HG02970 (cell line): ENCODE results near the gene IGLL5.

Experiments used
- ATAC-seq: cut with Tn5 transposase; IDR thresholded peaks from one replicate; pipeline ENCODE4 v1.9.1; 2021; ENCODE audit warnings: mild to moderate bottlenecking, moderate library complexity, moderate number of reproducible peaks; ENCODE audit not compliant: unreplicated experiment, low FRiP score

IGLL5 gene

GRCh38 chr22:22887621-22888503, at the start of gene IGLL5:
Gene IGLL5 (plus strand): TSS chr22:22887816. CDS start chr22:22888054, 238 bp downstream.
- no peak for ATAC-seq

DNA sequence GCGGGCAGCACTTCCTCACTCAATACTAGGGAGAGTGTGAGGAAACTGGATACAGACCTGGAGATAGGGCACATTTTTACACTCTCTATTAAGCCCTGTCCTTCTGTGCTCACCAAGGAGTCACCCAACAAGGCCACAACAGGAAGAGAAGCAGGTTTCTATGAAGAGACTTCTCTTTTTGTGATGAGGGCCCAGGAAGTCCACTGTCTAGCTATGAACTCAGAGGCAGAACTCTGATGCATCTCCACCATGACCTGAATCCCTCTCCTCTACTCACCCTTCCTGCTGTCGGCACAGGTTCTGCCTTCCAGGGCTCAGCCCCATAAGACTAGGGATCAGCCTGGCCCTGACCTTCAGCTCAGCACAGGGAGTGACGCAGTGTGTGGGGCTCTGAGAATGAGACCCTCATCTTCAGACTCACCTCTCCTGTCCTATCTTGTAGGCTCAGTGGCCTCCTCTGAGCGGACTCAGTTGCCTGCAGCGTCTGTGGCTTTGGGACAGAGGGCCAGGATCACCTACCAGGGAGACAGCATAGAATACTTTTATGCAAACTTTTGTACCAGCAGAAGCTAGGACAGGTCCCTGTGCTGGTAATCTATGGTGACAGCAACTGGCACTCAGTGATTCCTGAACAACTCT, 49.3 kb upstream of the IGLL5 start:
- ATAC-seq = no peak

- ATAC-seq = no peak
These were observed 47.9 kb upstream of the IGLL5 start for GRCh38 chr22:22839570-22840314.

GRCh38 chr22:22840780-22841179, 46.8 kb upstream of the IGLL5 start:
- ATAC-seq = no peak

DNA sequence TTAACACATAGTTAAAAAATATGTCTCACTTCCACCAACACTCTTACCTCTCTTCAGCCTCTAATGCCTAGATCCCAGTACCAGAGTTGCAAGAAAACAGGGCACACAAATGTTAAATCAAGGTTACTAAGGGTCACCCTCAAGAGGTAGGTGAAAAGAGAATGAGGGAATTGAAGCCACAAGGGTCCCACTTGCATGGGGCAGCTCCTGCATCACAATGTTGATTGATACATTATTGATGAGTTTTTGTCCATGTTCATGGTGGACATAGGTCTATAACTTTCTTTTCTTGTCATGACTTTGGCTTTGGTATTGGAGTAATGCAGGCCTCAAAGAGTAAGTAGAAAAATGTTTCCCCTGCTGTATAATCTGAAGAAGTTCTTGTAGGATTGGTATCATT, 46.0 kb upstream of the IGLL5 start:
- ATAC-seq = no peak

GRCh38 chr22:22842085-22842484, 45.5 kb upstream of the IGLL5 start:
- no peak for ATAC-seq

- ATAC-seq = no peak
These were observed 43.8 kb upstream of the IGLL5 start for GRCh38 chr22:22843848-22844247.

GRCh38 chr22:22847241-22847640, 40.4 kb upstream of the IGLL5 start:
- no peak for ATAC-seq

GRCh38 chr22:22848364-22848866, 39.2 kb upstream of the IGLL5 start:
- ATAC-seq = no peak

DNA sequence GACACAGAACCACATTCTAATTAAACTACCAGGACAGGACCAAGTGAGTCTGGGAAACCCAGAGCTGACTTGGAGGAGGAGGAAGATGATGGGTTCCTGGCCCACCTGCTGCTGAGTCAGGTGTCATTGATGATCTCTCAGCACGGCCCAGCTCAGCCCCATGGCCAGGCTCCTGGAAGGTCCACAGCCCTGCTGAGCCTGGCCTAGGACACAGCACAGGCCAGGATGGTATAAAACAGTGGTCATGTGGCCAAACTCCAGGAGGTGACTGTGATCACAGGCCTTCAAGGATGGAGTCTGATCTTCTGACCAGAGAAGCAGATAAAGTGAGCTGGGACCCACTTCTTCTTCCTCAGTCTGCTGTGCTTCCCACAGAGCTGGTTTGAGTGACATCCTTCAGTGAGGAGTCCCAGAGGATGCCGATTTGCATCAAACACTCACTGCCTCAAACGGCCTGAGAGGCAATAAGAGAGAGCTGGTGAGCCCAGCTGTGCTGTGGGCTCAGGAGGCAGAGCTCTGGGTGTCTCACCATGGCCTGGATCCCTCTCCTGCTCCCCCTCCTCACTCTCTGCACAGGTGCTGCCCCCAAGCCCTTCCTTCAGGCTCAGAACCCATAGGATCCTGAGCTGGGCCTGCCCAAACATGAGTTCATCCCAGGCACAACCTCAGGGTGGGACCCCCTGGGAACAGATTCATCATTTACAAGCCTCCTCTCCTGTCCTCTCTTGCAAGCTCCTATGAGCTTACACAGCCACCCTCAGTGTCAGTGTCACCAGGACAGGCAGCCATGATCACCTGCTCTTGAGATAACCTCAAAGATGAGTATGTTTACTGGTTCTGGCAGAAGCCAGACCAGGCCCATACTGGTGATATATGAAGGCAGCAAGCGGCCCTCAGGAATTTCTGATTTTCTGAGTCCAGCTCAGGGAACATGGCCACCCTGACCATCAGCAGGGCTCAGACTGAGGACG, 37.7 kb upstream of the IGLL5 start:
- ATAC-seq = no peak

DNA sequence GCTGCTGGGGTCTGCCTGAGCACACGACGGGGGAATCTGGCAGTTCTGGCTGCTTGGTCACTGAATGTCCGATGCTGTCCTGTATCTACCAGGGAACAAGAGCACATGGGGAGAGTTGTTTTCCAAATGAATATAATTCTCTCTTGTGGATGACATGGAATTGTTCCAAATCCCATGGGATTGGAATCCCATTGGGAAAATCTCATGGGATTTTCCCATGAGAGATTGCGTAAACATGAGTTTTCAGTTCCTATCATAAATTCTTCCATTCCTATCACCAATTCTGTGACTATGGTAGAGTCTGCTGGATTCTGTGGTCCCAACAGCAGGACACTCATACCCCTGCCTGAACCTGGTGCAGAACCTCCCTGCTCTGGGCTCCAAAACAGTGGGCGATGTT, 35.6 kb upstream of the IGLL5 start:
- no peak for ATAC-seq

GRCh38 chr22:22853713-22854112, 33.9 kb upstream of the IGLL5 start:
- no peak for ATAC-seq

DNA sequence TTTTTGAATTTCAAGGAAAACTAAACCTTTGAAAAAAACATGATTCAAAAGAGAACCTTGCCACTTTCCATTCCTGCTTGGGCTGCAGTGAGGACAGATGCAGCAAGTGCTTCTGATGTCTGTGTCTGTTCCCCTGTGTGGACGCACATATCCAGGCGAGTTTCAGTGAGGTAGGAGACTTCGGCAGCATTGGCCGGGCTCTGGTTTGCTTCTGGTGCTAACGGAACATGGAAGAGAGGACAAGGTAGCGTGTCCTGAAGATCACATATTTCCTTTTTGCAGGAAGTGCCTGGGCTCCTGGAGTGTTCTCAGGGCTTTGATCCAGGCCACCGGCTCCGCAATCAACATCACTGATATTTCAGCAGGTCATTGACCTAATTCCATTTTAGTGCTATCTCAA, 33.1 kb upstream of the IGLL5 start:
- no peak for ATAC-seq

- ATAC-seq = no peak
These were observed 32.5 kb upstream of the IGLL5 start for GRCh38 chr22:22855085-22855484.

- no peak for ATAC-seq
These were observed 31.9 kb upstream of the IGLL5 start for GRCh38 chr22:22855617-22856308.

DNA sequence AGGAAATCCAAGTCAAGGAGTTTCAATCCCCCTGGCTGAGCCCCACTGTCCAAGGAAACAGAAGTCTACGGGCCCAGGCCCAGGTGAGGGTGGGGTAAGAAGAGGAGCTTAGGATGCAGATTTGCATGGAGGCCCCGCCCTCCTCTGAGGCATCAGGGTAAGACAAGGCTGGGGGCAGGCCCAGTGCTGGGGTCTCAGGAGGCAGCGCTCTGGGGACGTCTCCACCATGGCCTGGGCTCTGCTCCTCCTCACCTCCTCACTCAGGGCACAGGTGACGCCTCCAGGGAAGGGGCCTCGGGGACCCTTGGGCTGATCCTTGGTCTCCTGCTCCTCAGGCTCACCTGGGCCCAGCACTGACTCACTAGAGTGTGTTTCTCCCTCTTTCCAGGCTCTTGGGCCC, 31.3 kb upstream of the IGLL5 start:
- no peak for ATAC-seq

DNA sequence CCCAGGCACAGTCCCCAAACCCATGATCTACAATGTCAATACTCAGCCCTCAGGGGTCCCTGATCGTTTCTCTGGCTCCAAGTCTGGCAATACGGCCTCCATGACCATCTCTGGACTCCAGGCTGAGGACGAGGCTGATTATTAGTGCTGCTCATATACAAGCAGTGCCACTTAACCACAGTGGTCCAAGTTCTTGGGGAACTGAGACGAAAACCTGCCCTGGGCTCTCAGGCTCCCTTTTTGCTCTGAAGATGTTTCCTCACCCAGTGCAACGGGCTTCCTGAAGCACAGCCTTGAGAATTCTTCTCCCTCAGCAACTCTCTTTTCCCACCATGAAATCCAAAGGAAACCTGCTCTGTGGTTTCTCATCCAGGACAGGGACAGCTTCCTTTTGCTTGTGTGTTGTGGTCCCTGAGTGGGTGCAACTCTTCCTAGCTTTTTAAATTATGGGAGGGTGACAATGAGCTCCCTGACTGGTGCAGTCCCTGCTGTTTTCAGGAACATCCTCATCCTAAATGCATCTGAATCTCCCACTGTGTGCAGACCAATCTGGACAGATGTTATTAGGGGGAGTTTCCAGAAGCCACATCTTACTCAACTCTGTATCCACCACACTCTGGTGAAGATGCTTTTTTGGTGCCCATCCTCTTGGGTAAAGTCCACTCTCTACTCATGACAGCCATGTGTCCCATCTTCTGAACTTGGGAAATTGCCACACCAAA, 30.6 kb upstream of the IGLL5 start:
- no peak for ATAC-seq
